ENCODE results near the gene MED8. TPM values are rescaled to one million over a fixed set of nuclear protein-coding genes. Genes with fewer than 3 reads are reported as not detected.

The MED8 gene
- total and polyA plus RNA-seq, 2 donors from 2014 or later = 36.5 to 44.3 TPM

GRCh38 chr1:43421976-43422750 lies 32.6 kb upstream of the MED8 start:
- DNase-seq = no peak
- intact Hi-C loops (cut with DNase I) = no loop called here

GRCh38 chr1:43421396-43421795 lies 31.8 kb upstream of the MED8 start:
- H3K4me3 ChIP-seq (ENCODE audit: low read length in 3 of 3) = no peak overlapping the region
- no peak for FAIRE-seq
- H3K9me3 ChIP-seq (ENCODE audit: control insufficient read depth in 2 of 3, insufficient read depth in 1 of 3, low read length in 3 of 3) = no peaks in the 10 kb centered on the region
- TF ChIP-seq CTCF (IDR thresholded peaks at IDR 0.05; ENCODE audit: borderline replicate concordance, extremely low read depth, insufficient read depth) = no peak
- H3K4me1 ChIP-seq (ENCODE audit: control insufficient read depth in 2 of 3, insufficient read depth in 2 of 3, low read depth in 1 of 3, low read length in 3 of 3) = peaks cover 0 to 2% (median 0%) of the 10 kb centered on the region in 3 donors
- no peak overlapping the region for H3K27ac ChIP-seq (ENCODE audit: low read depth in 2 of 2, low read length in 2 of 2)
- intact Hi-C loops (cut with DNase I) = no loop called here
- no peak overlapping the region for H3K9ac ChIP-seq (ENCODE audit: low read length in 3 of 3)
- DNase-seq = no peak
- H3K27me3 ChIP-seq (ENCODE audit: control insufficient read depth, insufficient read depth, low read length) = no peaks in the 10 kb centered on the region
- H3K36me3 ChIP-seq (ENCODE audit: control insufficient read depth in 2 of 3, insufficient read depth in 3 of 3, low read length in 3 of 3) = peaks cover 2 to 89% (median 52%) of the 10 kb centered on the region in 3 donors

More at GRCh38 chr1:43421976-43422750, 32.6 kb upstream of the MED8 start:
- Histone ChIP-seq H3K9ac (ENCODE audit: low read length in 3 of 3) (no peak overlapping the region), H3K27me3 (ENCODE audit: control insufficient read depth, insufficient read depth, low read length) (no peaks in the 10 kb centered on the region), H3K4me1 (ENCODE audit: control insufficient read depth in 2 of 3, insufficient read depth in 2 of 3, low read depth in 1 of 3, low read length in 3 of 3) (no peaks in the 10 kb centered on the region), H3K9me3 (ENCODE audit: control insufficient read depth in 2 of 3, insufficient read depth in 1 of 3, low read length in 3 of 3) (no peaks in the 10 kb centered on the region), H3K36me3 (ENCODE audit: control insufficient read depth in 2 of 3, insufficient read depth in 3 of 3, low read length in 3 of 3) (peaks cover 2 to 90% (median 51%) of the 10 kb centered on the region in 3 donors), H3K4me3 (ENCODE audit: low read length in 3 of 3) (no peak overlapping the region), H3K27ac (ENCODE audit: low read depth in 2 of 2, low read length in 2 of 2) (no peak overlapping the region)
- FAIRE-seq = no peak
- no peak for TF ChIP-seq CTCF (IDR thresholded peaks at IDR 0.05; ENCODE audit: borderline replicate concordance, extremely low read depth, insufficient read depth)

GRCh38 chr1:43420874-43421273 lies 31.3 kb upstream of the MED8 start:
- H3K4me3 ChIP-seq (ENCODE audit: low read length in 3 of 3) = no peak overlapping the region
- H3K9ac ChIP-seq (ENCODE audit: low read length in 3 of 3) = no peak overlapping the region
- intact Hi-C loops (cut with DNase I) = no loop called here
- no peak for TF ChIP-seq CTCF (IDR thresholded peaks at IDR 0.05; ENCODE audit: borderline replicate concordance, extremely low read depth, insufficient read depth)
- no peaks in the 10 kb centered on the region for H3K27me3 ChIP-seq (ENCODE audit: control insufficient read depth, insufficient read depth, low read length)
- no peaks in the 10 kb centered on the region for H3K9me3 ChIP-seq (ENCODE audit: control insufficient read depth in 2 of 3, insufficient read depth in 1 of 3, low read length in 3 of 3)
- H3K4me1 ChIP-seq (ENCODE audit: control insufficient read depth in 2 of 3, insufficient read depth in 2 of 3, low read depth in 1 of 3, low read length in 3 of 3) = peaks cover 0 to 5% (median 0%) of the 10 kb centered on the region in 3 donors
- FAIRE-seq (no peak), DNase-seq (no peak)
- H3K36me3 ChIP-seq (ENCODE audit: control insufficient read depth in 2 of 3, insufficient read depth in 3 of 3, low read length in 3 of 3) = peaks cover 2 to 88% (median 52%) of the 10 kb centered on the region in 3 donors
- no peak overlapping the region for H3K27ac ChIP-seq (ENCODE audit: low read depth in 2 of 2, low read length in 2 of 2)
